KOPT-K1 (cell line): ENCODE results near the gene MMS19.
"Not testable (repeated sequence)": the region's sequence is repeated elsewhere in the genome, so short reads cannot be mapped to it uniquely, and the experiment has no call there.

ENCODE experiments used
- H3K27ac ChIP-seq: fragments of 200-600 bp; sonication (generic); 2 replicates; pipeline ENCODE4 v1.5.1; 2016; ENCODE audit warnings: antibody characterized with exemption, mild to moderate bottlenecking, low read depth, low read length; ENCODE audit not compliant: poor library complexity, severe bottlenecking
- H3K36me3 ChIP-seq: fragments of 200-600 bp; sonication (generic); 2 replicates; pipeline ENCODE4 v1.5.1; 2017; ENCODE audit warnings: antibody characterized with exemption, mild to moderate bottlenecking, low read length, moderate library complexity; ENCODE audit not compliant: insufficient read depth
- H3K9me3 ChIP-seq: fragments of 200-600 bp; sonication (generic); 2 replicates; pipeline ENCODE4 v1.5.1; 2017; ENCODE audit warnings: antibody characterized with exemption, low read length, mild to moderate bottlenecking; ENCODE audit not compliant: insufficient read depth, poor library complexity, severe bottlenecking

Gene MMS19

GRCh38 chr10:97534746-97535367 is 36.6 kb upstream of the MMS19 start:
- no peaks in the 10 kb centered on the region for H3K36me3 ChIP-seq

GRCh38 chr10:97533888-97534287 is 35.7 kb upstream of the MMS19 start:
- Histone ChIP-seq H3K36me3 (no peaks in the 10 kb centered on the region), H3K27ac (no peak overlapping the region)

More at GRCh38 chr10:97534746-97535367, 36.6 kb upstream of the MMS19 start:
- Histone ChIP-seq H3K9me3 (peaks cover 1% of the 10 kb centered on the region), H3K27ac (no peak overlapping the region)

GRCh38 chr10:97532935-97533671 is 34.9 kb upstream of the MMS19 start:
- Histone ChIP-seq H3K9me3 (peaks cover 4% of the 10 kb centered on the region), H3K36me3 (no peaks in the 10 kb centered on the region), H3K27ac (no peak overlapping the region)

More at GRCh38 chr10:97533888-97534287, 35.7 kb upstream of the MMS19 start:
- H3K9me3 ChIP-seq: peaks cover 4% of the 10 kb centered on the region

- Histone ChIP-seq H3K9me3 (peaks cover 4% of the 10 kb centered on the region), H3K27ac (no peak overlapping the region), H3K36me3 (no peaks in the 10 kb centered on the region)
Observed at GRCh38 chr10:97531401-97531986, 33.3 kb upstream of the MMS19 start.

DNA sequence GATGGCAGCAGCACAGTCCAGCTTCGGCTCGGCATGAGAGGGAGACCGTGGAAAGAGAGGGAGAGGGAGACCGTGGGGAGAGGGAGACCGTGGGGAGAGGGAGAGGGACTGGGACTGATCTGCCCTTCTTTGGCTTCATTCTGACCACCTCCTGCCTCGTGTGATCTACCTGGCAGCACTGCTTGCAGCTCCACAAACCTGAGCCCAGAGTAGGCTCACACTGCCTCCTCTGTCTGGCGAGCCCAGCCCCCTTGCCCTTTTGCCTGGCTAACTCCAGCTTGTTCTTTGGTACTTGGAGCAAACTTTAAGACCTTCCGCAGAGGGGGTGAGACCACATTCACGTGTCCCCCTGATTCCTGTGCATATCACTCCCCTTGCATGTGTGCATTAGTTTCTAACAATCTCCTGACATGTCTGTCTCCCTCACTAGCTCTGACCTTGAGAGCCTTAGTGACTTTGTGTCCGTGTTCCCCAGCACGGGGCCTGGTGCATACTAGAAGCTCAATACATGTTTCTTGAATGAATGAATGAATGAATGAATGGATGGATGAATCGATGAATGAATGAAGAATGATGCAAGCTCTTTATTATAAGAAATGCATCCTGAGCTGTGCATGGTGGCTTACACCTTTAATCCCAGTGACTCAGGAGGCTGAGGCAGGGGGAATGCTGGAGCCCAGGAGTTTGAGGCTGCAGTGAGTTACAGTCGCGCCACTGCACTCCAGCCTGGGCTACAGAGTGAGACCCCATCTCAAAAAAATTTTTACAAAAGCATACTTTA is 31.7 kb upstream of the MMS19 start:
- Histone ChIP-seq H3K36me3 (no peaks in the 10 kb centered on the region), H3K9me3 (peaks cover 4% of the 10 kb centered on the region), H3K27ac (no peak overlapping the region)

DNA sequence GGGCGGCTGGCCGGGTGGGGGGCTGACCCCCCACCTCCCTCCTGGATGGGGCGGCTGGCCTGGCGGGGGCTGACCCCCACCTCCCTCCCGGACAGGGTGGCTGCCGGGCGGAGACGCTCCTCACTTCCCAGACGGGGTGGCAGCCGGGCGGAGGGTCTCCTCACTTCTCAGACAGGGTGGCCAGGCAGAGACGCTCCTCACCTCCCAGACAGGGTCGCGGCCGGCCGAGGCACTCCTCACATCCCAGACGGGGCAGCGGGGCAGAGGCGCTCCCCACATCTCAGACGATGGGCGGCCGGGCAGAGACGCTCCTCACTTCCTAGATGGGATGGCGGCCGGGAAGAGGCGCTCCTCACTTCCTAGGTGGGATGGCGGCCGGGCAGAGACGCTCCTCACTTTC is 30.7 kb upstream of the MMS19 start:
- not testable (repeated sequence) for H3K9me3 ChIP-seq, H3K36me3 ChIP-seq, H3K27ac ChIP-seq

DNA sequence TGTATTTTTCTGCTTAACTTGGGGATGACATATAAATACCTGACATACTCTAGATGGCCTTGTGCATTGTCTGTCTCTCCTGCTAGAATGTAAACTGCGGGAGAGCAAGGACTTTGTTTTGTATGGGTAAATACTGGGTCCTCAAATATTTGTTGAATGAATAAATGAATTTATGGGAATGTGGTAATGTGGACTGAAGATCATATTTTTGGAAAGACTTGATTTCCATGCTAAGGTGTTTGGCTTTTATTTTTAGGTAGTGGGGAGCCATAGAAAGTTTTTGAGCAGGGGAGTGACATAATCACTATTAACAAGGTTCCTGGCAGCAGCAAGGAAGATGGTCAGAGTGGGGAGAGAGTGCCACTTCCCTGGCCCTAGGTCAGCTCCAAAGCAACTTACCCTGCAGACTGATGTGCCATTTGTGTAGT is 27.5 kb upstream of the MMS19 start:
- no peak overlapping the region for H3K27ac ChIP-seq
- H3K9me3 ChIP-seq: peaks cover 4% of the 10 kb centered on the region
- H3K36me3 ChIP-seq: no peaks in the 10 kb centered on the region

- no peak overlapping the region for H3K27ac ChIP-seq
- no peaks in the 10 kb centered on the region for H3K36me3 ChIP-seq
- peaks cover 4% of the 10 kb centered on the region for H3K9me3 ChIP-seq
Observed at GRCh38 chr10:97525086-97525485, 26.9 kb upstream of the MMS19 start.

DNA sequence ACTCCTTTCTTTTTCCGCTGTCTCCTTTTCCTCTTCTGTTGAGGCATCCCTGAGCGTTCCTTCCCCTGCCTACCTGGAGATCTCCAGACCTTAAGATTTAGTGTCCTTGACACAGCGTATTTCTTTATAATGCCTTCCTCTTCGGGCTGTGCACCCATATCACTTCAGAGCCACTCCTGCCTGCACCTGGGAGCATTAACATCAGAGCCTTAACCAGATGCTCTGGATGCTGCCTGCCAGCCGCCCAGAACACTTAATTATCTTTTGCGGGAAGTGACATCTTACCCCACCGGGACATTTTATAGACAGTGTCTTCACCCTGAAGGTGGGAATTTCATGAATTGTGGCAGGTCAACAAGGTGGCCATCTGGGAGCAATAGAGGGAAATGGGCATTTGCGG is 24.7 kb upstream of the MMS19 start:
- H3K9me3 ChIP-seq: no peaks in the 10 kb centered on the region
- H3K36me3 ChIP-seq: no peaks in the 10 kb centered on the region
- no peak overlapping the region for H3K27ac ChIP-seq

- no peak overlapping the region for H3K27ac ChIP-seq
Observed at GRCh38 chr10:97522071-97522470, 23.8 kb upstream of the MMS19 start.

GRCh38 chr10:97520978-97521761 is 22.9 kb upstream of the MMS19 start:
- no peaks in the 10 kb centered on the region for H3K9me3 ChIP-seq
- no peak overlapping the region for H3K27ac ChIP-seq
- H3K36me3 ChIP-seq: no peaks in the 10 kb centered on the region

More at GRCh38 chr10:97522071-97522470, 23.8 kb upstream of the MMS19 start:
- no peaks in the 10 kb centered on the region for H3K9me3 ChIP-seq
- no peaks in the 10 kb centered on the region for H3K36me3 ChIP-seq

- Histone ChIP-seq H3K36me3 (no peaks in the 10 kb centered on the region), H3K9me3 (no peaks in the 10 kb centered on the region), H3K27ac (no peak overlapping the region)
Observed at GRCh38 chr10:97520520-97520919, 22.3 kb upstream of the MMS19 start.

DNA sequence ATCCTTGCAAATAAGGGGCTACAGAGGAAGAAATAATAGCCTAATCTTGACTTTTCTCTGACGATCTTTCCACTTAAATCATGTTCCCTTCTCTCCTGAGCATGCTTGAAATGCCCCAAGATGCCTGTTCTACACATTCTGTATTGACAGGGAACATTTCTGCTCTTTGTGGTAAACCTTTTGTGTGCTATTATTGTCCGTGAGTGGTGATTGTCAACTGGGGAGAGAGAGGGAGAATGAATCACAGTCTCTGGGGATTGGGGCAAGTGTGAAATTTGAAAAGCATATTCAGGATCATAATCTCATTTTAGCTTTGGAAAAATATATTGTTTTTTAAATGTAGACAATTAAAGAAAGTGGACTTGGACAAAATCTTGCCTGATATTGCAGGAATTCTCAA is 21.1 kb upstream of the MMS19 start:
- no peaks in the 10 kb centered on the region for H3K9me3 ChIP-seq
- H3K27ac ChIP-seq: no peak overlapping the region
- H3K36me3 ChIP-seq: no peaks in the 10 kb centered on the region

DNA sequence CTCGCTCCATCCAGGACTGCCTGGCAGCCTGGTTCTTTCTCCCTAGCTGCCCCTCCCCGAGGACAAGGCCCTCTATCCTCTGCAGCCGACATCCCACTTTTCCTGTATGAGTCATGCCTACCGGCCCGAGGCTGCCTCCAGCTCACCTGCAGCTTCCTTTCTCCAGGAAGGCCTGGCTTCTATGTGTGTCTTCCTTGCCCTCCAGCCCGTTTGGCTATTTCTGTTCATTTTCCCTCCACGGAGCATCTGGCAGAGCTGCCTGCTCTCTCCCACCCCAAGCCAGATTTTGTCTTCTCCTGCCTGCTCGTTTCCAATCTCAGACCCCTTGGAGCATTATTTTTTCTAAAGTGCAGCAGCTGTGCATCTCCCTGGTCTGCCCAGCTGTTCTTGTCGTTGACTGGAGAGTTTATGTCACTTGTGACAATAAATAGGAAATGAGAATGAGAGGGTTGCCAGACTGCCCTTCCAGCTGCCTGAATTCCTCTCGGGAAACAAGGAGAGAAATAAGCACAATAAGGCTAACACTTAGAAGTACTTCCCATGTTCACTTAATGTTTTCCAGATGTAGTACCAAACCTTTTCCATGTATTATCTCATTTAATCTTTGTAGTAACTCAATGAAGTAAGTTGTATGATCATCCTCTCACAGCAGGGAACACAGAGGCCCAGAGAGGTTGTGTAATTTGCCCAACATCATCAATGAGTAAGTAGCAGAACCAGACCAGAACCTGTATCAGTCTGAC is 20.2 kb upstream of the MMS19 start:
- H3K9me3 ChIP-seq: no peaks in the 10 kb centered on the region
- no peak overlapping the region for H3K27ac ChIP-seq

More for the DNA sequence above, 20.2 kb upstream of the MMS19 start:
- H3K36me3 ChIP-seq: no peaks in the 10 kb centered on the region
